Measurements from ENCODE around the gene CEP85L. TPM values are rescaled to one million over a fixed set of nuclear protein-coding genes. Genes with fewer than 3 reads are reported as not detected.

Gene CEP85L
- total RNA-seq, 1 experiment from 2014 or later, result 4.9 TPM

GRCh38 chr6:118562959-118563358 lies 88.4 kb downstream of the CEP85L start:
- Histone ChIP-seq H3K4me1 (ENCODE audit: control insufficient read depth in 1 of 2, insufficient read depth in 2 of 2, low read length in 2 of 2) (no peaks in the 10 kb centered on the region), H3K4me2 (ENCODE audit: low read length) (no peak overlapping the region), H3K27ac (ENCODE audit: low read depth, low read length) (no peak overlapping the region), H4K20me1 (ENCODE audit: insufficient read depth) (no peaks in the 10 kb centered on the region), H3K4me3 (replicated peaks in 1 of 2; ENCODE audit: low read depth in 1 of 2, low read length in 2 of 2) (no peak overlapping the region), H3K36me3 (ENCODE audit: control insufficient read depth in 1 of 2, insufficient read depth in 2 of 2, low read length in 2 of 2) (no peaks in the 10 kb centered on the region), H3K9me3 (ENCODE audit: control insufficient read depth in 1 of 2, insufficient read depth in 1 of 2, low read depth in 1 of 2, low read length in 2 of 2) (no peaks in the 10 kb centered on the region), H3K9me2 (ENCODE audit: insufficient read depth) (no peaks in the 10 kb centered on the region), H2AFZ (ENCODE audit: low read depth, low read length, poor library complexity, severe bottlenecking) (no peak overlapping the region), H3K27me3 (ENCODE audit: insufficient read depth, low read length) (no peaks in the 10 kb centered on the region), H3K79me2 (ENCODE audit: insufficient read depth, low read length) (no peaks in the 10 kb centered on the region), H3K9ac (ENCODE audit: low read length) (no peak overlapping the region)
- no TSS peak for BruUV-seq (replicated peaks)
- CTCF ChIA-PET, result no interaction called here
- intact Hi-C loops (cut with micrococcal nuclease), result loop anchor here (10.0 kb wide), 1 partner anchor 332 kb away; the partner anchor contains the start of gene ASF1A
- DNase-seq (ENCODE audit: low read depth, low spot score) (no peak), ATAC-seq (no peak)
- TF ChIP-seq MAX (IDR thresholded peaks at IDR 0.05), result no peak
- POLR2A ChIA-PET, result no interaction called here
- RAD21 ChIA-PET (ENCODE audit: low non-redundant PET in 1 of 2, low total read pairs in 2 of 2, uncharacterized antibody in 2 of 2, unreplicated experiment in 2 of 2), result no interaction called here

GRCh38 chr6:118562248-118562647 lies 89.1 kb downstream of the CEP85L start:
- no peak overlapping the region for H3K4me2 ChIP-seq (ENCODE audit: low read length)
- BruUV-seq (replicated peaks), result no TSS peak
- RAD21 ChIA-PET (ENCODE audit: low non-redundant PET in 1 of 2, low total read pairs in 2 of 2, uncharacterized antibody in 2 of 2, unreplicated experiment in 2 of 2), result no interaction called here
- H3K9ac ChIP-seq (ENCODE audit: low read length), result no peak overlapping the region
- H3K9me3 ChIP-seq (ENCODE audit: control insufficient read depth in 1 of 2, insufficient read depth in 1 of 2, low read depth in 1 of 2, low read length in 2 of 2), result no peaks in the 10 kb centered on the region
- no peak overlapping the region for H2AFZ ChIP-seq (ENCODE audit: low read depth, low read length, poor library complexity, severe bottlenecking)
- no peaks in the 10 kb centered on the region for H3K79me2 ChIP-seq (ENCODE audit: insufficient read depth, low read length)
- H3K4me3 ChIP-seq (replicated peaks in 1 of 2; ENCODE audit: low read depth in 1 of 2, low read length in 2 of 2), result no peak overlapping the region
- H4K20me1 ChIP-seq (ENCODE audit: insufficient read depth), result no peaks in the 10 kb centered on the region
- DNase-seq (ENCODE audit: low read depth, low spot score), result no peak
- intact Hi-C loops (cut with micrococcal nuclease), result loop anchor here (10.0 kb wide), 1 partner anchor 333 kb away; the partner anchor contains the start of gene ASF1A
- no peaks in the 10 kb centered on the region for H3K27me3 ChIP-seq (ENCODE audit: insufficient read depth, low read length)
- no peak for ATAC-seq
- H3K9me2 ChIP-seq (ENCODE audit: insufficient read depth), result no peaks in the 10 kb centered on the region
- no peaks in the 10 kb centered on the region for H3K36me3 ChIP-seq (ENCODE audit: control insufficient read depth in 1 of 2, insufficient read depth in 2 of 2, low read length in 2 of 2)
- TF ChIP-seq ZNF274 (IDR thresholded peaks at IDR 0.05; ENCODE audit: low read depth, low read length), result no peak
- H3K27ac ChIP-seq (ENCODE audit: low read depth, low read length), result no peak overlapping the region
- POLR2A ChIA-PET, result no interaction called here
- H3K4me1 ChIP-seq (ENCODE audit: control insufficient read depth in 1 of 2, insufficient read depth in 2 of 2, low read length in 2 of 2), result no peaks in the 10 kb centered on the region
- CTCF ChIA-PET, result no interaction called here

- Histone ChIP-seq H3K9ac (ENCODE audit: low read length) (no peak overlapping the region), H3K4me2 (ENCODE audit: low read length) (no peak overlapping the region), H3K9me2 (ENCODE audit: insufficient read depth) (no peaks in the 10 kb centered on the region), H3K27ac (ENCODE audit: low read depth, low read length) (no peak overlapping the region), H3K79me2 (ENCODE audit: insufficient read depth, low read length) (no peaks in the 10 kb centered on the region), H3K9me3 (ENCODE audit: control insufficient read depth in 1 of 2, insufficient read depth in 1 of 2, low read depth in 1 of 2, low read length in 2 of 2) (no peaks in the 10 kb centered on the region), H3K36me3 (ENCODE audit: control insufficient read depth in 1 of 2, insufficient read depth in 2 of 2, low read length in 2 of 2) (no peaks in the 10 kb centered on the region), H3K27me3 (ENCODE audit: insufficient read depth, low read length) (no peaks in the 10 kb centered on the region), H2AFZ (ENCODE audit: low read depth, low read length, poor library complexity, severe bottlenecking) (no peak overlapping the region), H3K4me3 (replicated peaks in 1 of 2; ENCODE audit: low read depth in 1 of 2, low read length in 2 of 2) (no peak overlapping the region), H4K20me1 (ENCODE audit: insufficient read depth) (no peaks in the 10 kb centered on the region), H3K4me1 (ENCODE audit: control insufficient read depth in 1 of 2, insufficient read depth in 2 of 2, low read length in 2 of 2) (no peaks in the 10 kb centered on the region)
- BruUV-seq (replicated peaks), result no TSS peak
- DNase-seq (ENCODE audit: low read depth, low spot score) (no peak), ATAC-seq (no peak)
- POLR2A ChIA-PET, result no interaction called here
- CTCF ChIA-PET, result interaction anchor here (1.7 kb wide), 1 partner anchor 718 kb away, joined by 6 read pairs; no protein-coding TSS in a partner anchor
- intact Hi-C loops (cut with micrococcal nuclease), result loop anchor here (10.0 kb wide), 1 partner anchor 335 kb away; the partner anchor contains the start of gene ASF1A
- RAD21 ChIA-PET (ENCODE audit: low non-redundant PET in 1 of 2, low total read pairs in 2 of 2, uncharacterized antibody in 2 of 2, unreplicated experiment in 2 of 2), result no interaction called here
- TF ChIP-seq EZH2phosphoT487 (IDR thresholded peaks at IDR 0.05; ENCODE audit: borderline replicate concordance), result no peak
- TF ChIP-seq TCF7L2 (IDR thresholded peaks at IDR 0.05; ENCODE audit: borderline replicate concordance, extremely low read depth, insufficient read depth, insufficient read length), result no peak
- no peak for TF ChIP-seq SP1 (IDR thresholded peaks at IDR 0.05; ENCODE audit: low read depth)
- TF ChIP-seq JUND (IDR thresholded peaks at IDR 0.05), result no peak
- TF ChIP-seq ELF1 (IDR thresholded peaks at IDR 0.05; ENCODE audit: borderline replicate concordance, low read depth), result no peak
- TF ChIP-seq REST (IDR thresholded peaks at IDR 0.05; ENCODE audit: low read depth), result no peak
- TF ChIP-seq ATF3 (IDR thresholded peaks at IDR 0.05), result no peak
- no peak for TF ChIP-seq CEBPB (IDR thresholded peaks at IDR 0.05; ENCODE audit: low read depth)
- no peak for TF ChIP-seq ZNF274 (IDR thresholded peaks at IDR 0.05; ENCODE audit: low read depth, low read length)
- no peak for TF ChIP-seq SIN3A (IDR thresholded peaks at IDR 0.05; ENCODE audit: low read depth)
These were observed 91.7 kb downstream of the CEP85L start for GRCh38 chr6:118559659-118560058.

Data from HCT116 (cell line).